Activated T-cell treated with anti-CD3 and anti-CD28 coated beads for 48 hours (primary cell): ENCODE data around the gene NARS2.
"Not testable (repeated sequence)": the region's sequence is repeated elsewhere in the genome, so short reads cannot be mapped to it uniquely, and the experiment has no call there.

Source experiments
- DNase-seq: peaks from one replicate; pipeline ENCODE4 v3.0.0-alpha.2; 2020; ENCODE audit warnings: low read depth

Gene NARS2

GRCh38 chr11:78574386-78575381 is at the start of gene NARS2:
TSS of gene NARS2 (minus strand) at chr11:78574864. CDS start at chr11:78574488, 376 bp downstream.
- peak; percentile 95 for DNase-seq

DNA sequence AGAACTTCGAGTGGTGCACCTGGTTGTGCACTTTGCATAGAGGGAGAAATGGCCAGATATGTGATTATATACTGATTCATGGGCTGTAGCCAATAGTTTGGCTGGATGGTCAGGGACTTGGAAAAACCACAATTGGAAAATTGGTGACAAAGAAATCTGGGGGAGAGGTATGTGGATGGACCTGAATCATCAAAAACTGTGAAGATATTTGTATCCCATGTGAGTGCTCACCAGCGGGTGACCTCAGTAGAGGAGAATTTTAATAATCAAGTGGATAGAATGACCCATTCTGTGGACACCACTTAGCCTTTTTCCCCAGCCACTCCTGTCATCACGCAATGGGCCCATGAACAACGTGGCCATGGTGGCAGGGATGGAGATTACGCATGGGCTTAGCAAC is 48.0 kb upstream of the NARS2 start:
- DNase-seq = no peak

DNA sequence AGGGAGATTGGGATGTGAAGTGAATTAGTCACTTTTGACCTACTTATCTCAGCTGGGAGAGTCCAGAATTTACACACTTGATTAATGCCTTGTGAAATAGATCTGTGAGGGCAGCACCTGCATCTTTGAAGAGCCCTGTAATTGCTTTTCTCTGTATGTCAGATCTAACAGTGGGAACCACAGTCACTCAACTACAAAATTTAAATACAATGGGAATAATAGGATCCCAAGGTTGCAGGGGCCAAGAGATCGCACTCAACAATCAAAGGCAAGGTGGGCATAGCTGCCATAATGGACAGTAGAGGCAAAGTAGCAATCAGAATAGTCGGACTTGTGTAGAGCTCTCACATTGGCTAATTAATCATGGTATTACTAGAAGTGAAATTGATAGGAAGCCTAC is 45.5 kb upstream of the NARS2 start:
- no peak for DNase-seq

DNA sequence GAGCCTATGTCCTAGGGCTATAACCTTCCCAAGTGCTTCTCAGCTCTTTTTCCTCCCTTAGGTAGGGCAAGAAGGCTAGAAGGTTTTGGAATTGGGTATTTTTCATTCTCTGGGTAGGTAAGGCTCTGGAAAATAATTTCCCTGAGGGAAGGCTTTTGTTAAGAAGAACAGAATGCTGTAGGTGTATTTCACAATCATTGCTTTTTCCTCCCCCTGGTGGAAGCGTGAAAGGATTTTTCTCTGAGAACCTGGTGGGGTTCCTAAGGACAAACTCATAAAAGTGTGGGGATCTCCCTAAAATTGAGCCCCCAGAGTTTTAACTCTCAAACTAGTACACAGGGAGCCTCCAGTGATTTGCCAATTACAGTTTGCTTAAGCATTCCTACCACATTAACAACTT is 41.1 kb upstream of the NARS2 start:
- DNase-seq = no peak

DNA sequence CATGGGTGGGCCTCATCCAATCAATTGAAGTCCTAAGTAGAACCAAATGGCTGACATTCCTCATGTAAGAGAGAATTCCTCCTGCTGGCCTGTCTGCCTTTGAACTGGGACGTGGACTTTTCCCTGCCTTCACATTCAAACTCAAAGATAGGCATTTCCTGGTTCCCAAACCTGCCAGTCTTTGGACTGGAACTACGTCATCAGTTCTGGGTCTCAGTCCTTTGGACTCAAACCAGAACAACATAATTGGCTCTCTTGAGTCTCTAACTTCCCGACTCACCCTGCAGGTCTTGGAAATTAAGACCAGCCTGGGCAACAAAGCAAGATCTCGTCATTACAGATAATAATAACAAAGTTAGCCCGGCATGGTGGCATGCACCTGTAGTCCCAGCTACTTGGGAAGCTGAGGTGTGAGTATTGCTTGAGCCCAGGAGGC is 38.7 kb upstream of the NARS2 start:
- no peak for DNase-seq

DNA sequence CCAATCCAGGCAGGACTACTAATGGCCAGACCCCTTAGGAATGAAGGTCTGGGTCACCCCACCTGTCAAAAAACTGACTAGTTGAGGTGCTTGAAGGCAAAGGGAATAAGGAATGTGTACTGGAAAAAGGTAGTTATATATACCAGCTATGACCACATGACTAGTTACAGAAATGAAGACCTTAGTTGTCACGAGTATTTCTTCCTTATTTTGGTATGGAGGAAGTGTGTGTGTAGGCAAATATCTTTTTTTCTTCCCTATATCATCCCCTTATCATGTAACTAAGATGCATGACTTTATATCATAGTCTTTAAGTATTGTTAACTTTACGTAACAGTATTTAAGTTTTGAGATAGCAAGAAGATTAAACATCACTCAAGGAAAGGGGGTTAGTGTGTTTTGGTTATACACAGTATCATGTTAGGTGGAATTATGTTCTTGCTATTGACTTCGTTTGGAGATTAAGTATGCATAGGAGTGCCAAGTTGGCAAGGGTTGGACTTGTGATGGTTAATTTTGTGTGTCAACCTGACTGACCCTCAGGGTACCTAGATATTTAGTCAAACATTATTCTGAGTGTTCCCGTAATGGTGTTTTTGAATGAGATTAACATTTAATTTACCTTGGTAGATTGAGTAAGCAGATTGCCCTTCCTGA is 38.2 kb upstream of the NARS2 start:
- DNase-seq = no peak

GRCh38 chr11:78609321-78609720 is 34.7 kb upstream of the NARS2 start:
- not testable (repeated sequence) for DNase-seq

DNA sequence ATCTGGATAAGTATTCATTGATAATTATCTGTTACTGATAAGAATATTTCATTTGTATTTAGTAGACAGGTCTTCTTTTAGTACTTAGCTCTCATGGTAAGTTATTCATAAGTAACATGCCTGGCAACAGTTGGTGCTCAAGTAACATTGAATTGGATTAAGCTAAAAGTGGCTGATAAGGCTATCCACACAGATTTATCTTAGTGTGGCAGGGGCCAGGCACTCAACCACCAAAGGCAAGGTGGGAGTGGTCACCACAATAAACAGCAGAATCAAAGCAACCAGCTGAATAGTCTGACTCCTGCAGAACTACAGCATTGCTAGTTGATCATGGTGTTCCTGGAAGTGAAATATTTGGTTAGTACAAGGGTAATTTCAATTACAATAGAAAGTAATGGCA is 33.0 kb upstream of the NARS2 start:
- no peak for DNase-seq

GRCh38 chr11:78606667-78607066 is 32.0 kb upstream of the NARS2 start:
- no peak for DNase-seq

GRCh38 chr11:78605296-78605695 is 30.6 kb upstream of the NARS2 start:
- DNase-seq = no peak

GRCh38 chr11:78603792-78604191 is 29.1 kb upstream of the NARS2 start:
- DNase-seq = no peak

DNA sequence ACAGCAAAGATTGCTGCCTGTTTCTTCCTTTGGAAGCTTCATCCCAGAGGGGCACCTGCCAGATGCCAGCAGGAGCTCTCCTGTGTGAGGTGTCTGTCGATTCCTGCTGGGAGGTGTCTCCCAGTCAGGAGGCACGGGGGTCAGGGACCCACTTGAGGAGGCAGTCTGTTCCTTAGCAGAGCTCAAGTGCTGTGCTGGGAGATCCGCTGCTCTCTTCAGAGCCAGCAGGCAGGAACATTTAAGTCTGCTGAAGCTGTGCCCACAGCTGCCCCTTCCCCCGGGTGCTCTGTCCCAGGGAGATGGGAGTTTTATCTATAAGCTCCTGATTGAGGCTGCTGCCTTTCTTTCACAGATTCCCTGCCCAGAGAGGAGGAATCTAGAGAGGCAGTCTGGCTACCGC is 28.1 kb upstream of the NARS2 start:
- not testable (repeated sequence) for DNase-seq

DNA sequence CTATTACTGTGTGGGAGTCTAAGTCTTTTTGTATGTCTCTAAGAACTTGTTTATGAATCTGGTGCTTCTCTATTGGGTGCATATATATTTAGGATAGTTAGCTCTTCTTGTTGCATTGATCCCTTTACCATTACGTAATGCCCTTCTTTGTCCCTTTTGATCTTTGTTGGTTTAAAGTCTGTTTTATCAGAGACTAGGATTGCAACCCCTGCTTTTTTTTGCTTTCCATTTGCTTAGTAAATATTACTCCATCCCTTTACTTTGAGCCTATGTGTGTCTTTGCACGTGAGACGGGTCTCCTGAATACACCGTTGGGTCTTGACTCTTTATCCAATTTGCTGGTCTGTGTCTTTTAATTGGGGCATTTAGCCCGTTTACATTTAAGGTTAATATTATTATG is 26.4 kb upstream of the NARS2 start:
- DNase-seq = not testable (repeated sequence)

DNA sequence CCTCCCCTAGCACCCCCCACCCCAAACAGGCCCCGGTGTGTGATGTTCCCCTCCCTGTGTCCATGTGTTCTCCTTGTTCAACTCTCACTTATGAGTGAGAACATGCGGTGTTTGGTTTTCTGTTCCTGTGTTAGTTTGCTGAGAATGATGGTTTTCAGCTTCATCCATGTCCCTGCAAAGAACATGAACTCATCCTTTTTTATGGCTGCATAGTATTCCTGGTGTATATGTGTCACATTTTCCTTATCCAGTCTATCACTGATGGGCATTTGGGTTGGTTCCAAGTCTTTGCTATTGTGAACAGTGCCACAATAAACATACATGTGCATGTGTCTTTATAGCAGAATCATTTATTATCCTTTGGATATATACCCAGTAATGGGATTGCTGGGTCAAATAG is 22.9 kb upstream of the NARS2 start:
- DNase-seq = not testable (repeated sequence)

DNA sequence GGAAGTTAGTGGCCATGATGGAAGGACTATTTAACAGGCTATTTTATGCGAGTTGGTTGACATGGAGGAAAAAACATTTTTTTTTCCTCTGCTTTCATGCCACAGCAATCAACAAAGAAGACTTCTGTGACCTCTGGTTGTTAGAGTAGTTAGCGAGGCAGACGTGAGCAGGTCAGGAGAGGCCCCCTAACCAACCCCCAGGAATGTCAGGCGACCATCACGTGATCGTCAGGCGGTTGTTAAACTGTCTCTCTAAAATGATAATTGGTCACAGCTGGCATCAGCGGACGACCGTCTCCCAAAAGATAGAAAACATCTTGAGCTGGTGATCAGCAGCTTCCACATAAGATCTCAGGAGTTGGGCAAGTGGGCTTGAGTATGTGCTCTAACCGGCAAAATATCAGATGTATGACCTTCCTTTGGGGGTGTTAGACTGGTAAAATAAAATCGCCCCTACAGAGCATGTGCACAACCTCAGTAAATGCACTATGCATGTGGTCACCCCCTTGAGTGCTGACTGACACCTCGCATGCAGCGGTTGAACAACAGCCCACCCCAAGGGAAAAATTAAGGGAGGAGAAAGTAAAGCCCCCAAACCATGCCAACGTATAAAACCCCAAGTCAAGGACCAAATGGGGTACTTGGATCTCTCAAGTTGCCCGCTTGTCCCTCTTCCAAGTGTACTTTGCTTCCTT is 20.9 kb upstream of the NARS2 start:
- DNase-seq = no peak

DNA sequence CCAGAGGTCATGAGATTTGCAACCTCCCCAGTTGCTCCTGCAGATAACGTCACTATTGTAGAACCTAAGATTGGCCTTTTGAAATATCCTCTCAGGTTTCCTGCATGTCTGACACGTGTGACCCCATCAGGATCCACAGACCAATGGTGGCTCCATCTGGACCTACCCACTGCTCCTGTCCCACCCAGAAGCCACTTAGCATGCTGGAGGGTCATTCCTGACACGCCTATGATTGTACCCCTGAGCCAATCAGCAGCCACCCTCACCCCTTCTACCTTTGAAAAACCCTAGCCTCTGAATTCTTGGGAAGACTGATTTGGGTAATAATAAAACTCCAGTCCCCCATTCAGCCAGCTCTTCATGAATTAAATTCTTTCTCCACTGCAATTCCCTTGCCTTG is 20.1 kb upstream of the NARS2 start:
- DNase-seq = no peak

- no peak for DNase-seq
Measured at GRCh38 chr11:78588517-78588916, 13.9 kb upstream of the NARS2 start.

DNA sequence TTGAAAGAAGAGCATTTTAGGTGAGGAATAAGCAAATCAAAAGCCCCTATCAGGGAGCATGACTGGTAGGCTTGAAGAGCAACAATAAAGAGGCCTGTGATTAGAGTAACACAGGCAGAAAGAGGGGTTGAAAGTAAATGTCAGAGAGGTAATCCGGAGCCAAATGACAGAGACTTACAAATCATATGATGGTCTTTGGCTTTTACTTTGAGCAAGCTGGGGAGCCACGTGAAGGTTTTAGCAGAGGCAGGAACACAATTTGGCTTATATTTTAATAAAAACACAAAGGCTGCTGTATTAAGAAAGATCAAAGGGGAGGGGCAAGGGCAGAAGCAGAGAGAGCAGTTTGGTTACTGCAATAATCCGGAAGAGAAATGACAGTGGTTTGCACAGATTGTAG is 12.8 kb upstream of the NARS2 start:
- DNase-seq = no peak

- no peak for DNase-seq
Measured at GRCh38 chr11:78586452-78587046, 11.9 kb upstream of the NARS2 start.

GRCh38 chr11:78583889-78584288 is 9.2 kb upstream of the NARS2 start:
- DNase-seq = no peak

GRCh38 chr11:78577495-78577894 is 2.8 kb upstream of the NARS2 start:
- no peak for DNase-seq

DNA sequence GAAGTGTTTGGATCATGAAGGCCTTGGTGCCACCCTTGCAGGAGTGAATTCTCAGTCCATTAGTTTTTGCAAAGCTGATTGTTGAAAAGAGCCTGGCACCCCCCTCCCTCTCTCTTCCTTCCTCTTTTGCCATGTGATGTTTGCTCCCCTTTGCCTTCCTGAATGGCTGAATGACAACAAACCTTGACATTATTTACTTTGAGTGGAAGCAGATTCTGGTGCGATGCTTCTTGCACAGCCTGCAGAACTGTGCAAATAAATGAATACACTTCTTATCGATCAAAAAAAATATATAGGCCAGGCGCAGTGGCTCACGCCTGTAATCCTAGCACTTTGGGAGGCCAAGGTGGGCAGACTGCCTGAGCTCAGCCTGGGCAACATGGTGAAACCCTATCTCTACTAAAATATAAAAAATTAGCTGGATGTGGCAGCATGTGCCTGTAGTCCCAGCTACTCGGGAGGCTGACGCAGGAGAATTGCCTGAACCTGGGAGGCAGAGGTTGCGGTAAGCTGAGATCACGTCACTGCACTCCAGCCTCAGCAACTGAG is 2.0 kb upstream of the NARS2 start:
- no peak for DNase-seq
